ENCODE measurements around the gene TMEM176A.

The TMEM176A gene

DNA sequence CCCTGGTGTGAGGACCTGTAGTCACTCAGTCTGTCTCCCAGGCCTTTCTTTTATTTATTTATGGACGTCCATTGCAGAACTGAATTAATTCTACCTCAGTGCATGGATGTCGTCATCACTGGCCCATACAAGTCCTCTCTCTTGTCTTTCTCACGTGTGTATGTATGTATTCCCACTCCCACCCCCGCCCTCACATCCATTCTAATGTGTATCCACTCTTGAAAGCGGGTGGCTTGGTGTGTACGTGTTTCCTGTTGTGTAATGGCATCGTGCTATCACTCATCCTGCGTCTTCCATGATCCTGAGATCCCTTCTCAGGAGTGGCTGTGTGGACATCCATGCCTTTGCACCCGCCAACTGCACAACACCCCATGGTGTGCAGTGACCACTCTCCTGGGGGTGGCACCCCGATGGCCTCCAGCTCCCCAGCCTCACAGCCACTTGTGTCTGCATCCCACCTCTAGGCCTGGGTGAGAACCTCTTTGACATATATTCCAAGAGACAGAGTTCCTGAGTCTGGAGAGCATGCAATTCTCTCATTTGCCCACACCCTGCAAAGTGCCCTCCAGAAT is 48.7 kb downstream of the TMEM176A start:
- no peak for DNase-seq (ENCODE audit: low spot score)

DNA sequence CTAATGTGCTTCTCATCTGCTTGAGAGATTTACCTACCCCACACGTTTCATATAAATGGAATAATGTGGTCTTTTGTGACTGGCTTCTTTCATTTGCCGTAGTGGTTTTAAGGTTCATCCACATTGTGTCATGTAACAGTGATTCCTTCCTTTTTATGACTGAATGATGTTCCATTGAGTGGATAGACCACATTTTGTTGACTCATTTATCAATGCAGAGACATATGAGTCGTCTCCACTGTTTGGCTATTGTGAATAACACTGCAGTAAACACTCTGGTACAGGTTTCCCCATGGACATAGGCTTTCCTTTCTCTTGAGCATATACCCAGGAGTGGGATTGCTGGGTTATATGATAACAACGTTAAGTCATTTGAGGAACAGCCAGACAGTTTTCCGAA is 49.7 kb downstream of the TMEM176A start:
- no peak for DNase-seq (ENCODE audit: low spot score)

DNA sequence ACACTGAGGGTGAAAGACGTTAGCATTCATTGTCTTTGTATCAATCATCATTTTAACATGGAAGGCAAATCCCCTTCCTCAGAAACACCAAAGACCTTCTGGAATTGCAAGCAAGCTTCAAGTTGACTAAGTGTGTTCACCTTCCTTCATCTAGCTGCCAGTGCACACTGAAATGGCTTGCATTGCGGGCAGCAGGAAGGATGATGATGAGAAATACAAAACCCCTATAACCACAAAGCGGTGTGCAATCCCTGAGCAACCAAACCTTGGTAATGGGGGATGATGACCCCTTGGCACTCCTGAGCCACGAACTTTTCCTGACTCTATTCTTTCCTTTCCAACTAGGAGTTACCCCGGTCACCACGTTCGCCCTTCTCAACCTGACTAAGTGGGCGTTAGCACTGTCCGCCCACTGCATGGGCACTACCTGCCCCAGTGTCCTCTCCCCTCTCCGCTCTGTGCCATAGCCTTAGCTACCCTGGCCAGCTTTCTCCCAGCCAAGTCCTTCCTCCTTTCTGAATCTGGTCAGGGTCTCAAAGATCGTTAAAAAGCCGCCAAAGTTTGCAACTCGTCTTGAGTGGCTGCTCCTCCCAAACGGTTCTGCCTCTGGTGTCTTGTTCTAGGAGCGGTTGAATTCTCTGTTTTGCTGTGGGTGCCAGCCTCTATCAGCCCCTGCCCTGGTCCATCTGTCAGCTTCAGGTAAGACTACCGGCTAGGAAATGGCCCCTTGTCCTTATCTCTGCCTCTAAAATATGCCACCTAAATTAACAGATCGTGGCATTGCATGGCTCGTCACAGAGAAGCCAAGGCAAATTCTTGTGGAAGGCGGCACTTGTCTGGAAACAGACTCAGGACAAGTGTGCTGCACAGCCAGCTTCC is 51.2 kb downstream of the TMEM176A start:
- DNase-seq (ENCODE audit: low spot score): no peak

DNA sequence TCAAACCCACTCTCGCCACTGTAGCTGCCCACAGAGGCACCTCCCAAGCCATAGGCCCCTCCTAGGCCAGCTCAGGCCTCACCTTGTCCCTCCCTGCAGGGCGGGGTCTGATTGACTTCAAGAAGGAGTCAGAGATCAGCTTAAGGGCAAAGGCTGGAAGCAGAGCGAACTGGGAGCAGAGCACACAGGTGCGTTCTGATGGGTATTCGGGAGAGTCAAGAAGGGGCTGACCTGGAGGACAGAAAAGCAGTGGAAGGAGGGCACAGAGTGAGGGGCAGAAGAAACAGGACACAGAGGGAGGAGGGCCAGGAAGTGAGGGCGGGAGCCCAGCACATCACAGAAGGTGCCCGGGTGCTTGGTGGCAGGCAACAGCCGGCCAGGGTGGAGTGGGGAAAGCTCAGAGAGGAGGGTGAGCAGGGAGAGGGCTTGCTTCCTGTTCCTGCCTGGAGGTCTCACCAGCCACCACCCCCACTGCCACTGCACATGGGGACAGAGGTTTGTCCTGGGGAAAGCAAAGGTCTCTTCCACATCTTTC is 51.9 kb downstream of the TMEM176A start, which contains the start of gene AOC1:
AOC1 (plus strand) TSS at position 147 of the 535 bp plus-strand sequence. CDS start 3,954 bp downstream, outside the sequence.
- DNase-seq (ENCODE audit: low spot score): no peak

DNA sequence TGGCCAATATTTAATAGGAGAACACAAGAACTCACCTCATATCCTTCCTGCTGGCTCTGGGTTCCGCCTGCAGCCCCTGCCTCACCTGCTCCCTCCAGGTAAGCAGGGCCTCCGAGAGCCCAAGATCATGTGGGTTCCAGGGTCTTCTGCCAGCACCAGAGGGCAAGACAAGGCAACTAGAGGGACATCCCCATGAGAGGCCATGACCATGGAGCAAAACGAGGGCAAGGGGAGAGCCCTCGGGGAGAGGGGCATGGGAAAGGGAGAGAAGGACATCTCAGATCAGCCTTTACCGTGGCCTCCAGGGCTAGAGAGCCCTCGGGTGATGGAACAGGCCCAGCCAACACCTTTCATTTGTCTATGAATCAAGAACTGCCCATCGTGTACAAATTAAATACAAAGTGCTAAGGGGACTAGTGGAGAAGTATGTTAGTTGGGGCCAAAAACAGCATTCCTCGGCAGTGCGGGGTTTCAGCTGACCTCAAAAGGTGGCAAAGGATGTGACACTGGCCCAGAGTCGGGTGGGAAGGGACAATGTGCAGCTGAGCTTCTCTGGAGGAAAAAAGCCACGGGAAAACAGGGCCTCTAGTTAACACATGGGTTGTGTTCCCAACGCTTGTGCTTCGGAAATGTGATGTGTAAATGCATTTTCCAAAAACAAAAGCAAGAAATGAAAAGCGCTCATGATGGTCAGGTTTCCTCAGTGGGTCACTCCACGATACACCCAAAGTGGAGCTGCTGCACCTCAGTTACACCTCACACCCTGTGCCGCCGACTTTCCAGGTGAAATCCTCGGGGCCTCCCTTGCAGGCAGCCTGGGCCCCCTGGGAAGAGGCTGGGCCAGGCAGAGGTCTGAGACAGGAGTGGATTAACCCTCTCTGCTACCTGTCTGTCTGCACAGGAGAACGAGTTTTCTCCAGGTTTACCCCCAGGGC is 53.8 kb downstream of the TMEM176A start:
- no peak for DNase-seq (ENCODE audit: low spot score)

Data from activated CD4-positive, alpha-beta T cell treated with anti-CD3 and anti-CD28 coated beads, Interleukin-2, Interleukin-4, amounts not matched to agents 100 ng/mL and 50 ng/mL, durations not matched to agents 16 hours and 8 hours (primary cell).